GM12873 (cell line): Measurements from ENCODE around the gene BRICD5.

Source experiments
- CTCF ChIP-seq: IDR thresholded peaks from 2 replicates; pipeline ENCODE4 v1.5.1; 2012; ENCODE audit warnings: low read depth, mild to moderate bottlenecking, moderate library complexity, low read length, control low read depth; ENCODE audit not compliant: insufficient read depth; ENCODE audit errors: missing control alignments

Gene BRICD5

GRCh38 chr16:2205967-2206313 is 4.7 kb downstream of the BRICD5 start:
- no peak for TF ChIP-seq CTCF

DNA sequence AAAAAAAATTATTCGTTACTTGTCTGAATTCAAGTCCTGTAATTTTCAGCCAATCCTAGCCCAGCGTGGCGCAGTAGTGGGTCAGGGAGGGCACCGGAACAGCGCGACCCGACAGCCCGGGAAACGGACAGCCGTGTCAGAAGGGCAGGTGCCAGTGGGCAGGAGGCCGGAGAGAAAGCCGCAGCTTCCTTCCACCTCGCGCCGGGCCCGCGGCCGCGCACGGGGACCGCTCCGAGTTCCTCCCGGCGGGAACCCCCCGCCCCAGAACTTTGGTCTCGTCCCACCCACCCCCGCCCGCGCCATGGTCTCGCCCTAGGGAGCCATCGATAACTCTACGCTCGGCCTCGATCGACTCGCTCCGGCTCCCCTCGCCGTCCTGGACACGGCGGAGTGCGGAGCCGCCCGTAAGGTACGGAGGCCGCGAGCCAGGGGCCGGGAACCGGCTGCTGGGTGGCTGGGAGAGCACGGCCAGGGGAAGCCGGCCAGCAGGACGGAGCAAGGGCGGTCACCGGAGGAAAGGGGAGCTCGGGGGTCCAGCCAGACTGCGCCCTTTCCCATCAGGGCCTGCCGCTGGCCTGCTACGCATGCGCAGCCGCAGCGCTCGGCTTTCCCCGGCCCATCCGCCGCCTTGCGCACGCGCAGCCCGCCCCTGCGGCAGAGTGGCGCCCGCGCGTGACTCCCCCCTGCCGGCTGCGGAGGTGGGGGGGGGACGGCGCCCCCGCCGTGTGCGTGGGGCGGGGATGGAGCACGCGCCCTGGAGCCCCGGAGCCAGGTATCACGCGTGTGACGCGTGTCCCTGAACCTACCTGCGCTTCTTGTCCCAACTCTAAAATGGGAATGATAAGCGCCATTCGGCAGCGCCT is 5.3 kb downstream of the BRICD5 start, which contains the start of gene MLST8:
Gene MLST8 (plus strand): TSS at position 351 of the 863 bp plus-strand sequence. CDS start 632 bp downstream, outside the sequence.
- TF ChIP-seq CTCF: peak; percentile 17

GRCh38 chr16:2204416-2205103 is 6.1 kb downstream of the BRICD5 start:
- TF ChIP-seq CTCF: no peak

DNA sequence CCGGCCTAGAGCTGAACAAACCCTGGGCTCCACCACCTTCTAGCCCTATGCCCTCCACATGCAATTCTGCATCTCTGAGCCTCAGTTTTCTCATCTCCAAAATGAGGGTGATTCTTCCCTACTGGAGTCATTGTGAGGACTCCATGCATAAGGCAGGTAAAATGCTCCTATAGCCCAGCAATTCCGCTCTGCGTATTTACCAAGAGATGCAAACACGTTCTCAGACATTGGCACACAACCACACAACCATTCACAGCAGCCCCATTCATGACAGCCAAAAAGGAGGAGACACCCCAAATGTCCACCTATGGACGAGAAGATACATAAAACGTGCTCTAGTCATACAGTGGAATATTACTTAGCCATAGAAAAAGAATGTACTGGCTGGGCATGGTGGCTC is 10.3 kb downstream of the BRICD5 start:
- no peak for TF ChIP-seq CTCF

GRCh38 chr16:2199621-2200139 is 11.0 kb downstream of the BRICD5 start:
- TF ChIP-seq CTCF: no peak

- no peak for TF ChIP-seq CTCF
Measured at GRCh38 chr16:2199095-2199494, 11.6 kb downstream of the BRICD5 start.

DNA sequence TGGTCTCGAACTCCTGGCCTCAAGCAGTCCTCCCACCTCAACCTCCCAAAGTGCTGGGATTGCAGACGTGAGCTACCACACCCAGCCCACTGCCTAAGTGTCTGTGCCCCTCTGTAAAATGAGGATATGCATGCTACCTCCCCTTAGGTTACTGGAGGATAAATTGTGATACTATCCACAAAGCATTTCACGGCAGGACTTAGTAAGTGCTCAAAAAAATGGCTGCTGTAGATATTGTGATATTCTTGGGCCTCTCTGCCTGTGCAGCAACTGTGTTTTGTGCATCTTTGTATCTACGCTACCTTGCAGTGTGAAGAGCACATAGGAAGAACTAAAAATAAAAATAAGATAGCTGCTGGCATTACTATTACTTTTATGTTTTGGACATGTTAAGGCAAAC is 12.4 kb downstream of the BRICD5 start:
- no peak for TF ChIP-seq CTCF
